VCaP (cell line): ENCODE results near the gene BCL2.

Source experiments
- H3K27ac ChIP-seq: fragments of 450-650 bp; 2 replicates; pipeline ENCODE4 v1.5.1; 2017
- TF ChIP-seq, protein P1 (sequence below): fragments of 450-650 bp; conservative IDR thresholded peaks from 2 replicates; pipeline ENCODE4 v1.5.1; 2017; ENCODE audit warnings: mild to moderate bottlenecking, moderate library complexity

Gene BCL2

DNA sequence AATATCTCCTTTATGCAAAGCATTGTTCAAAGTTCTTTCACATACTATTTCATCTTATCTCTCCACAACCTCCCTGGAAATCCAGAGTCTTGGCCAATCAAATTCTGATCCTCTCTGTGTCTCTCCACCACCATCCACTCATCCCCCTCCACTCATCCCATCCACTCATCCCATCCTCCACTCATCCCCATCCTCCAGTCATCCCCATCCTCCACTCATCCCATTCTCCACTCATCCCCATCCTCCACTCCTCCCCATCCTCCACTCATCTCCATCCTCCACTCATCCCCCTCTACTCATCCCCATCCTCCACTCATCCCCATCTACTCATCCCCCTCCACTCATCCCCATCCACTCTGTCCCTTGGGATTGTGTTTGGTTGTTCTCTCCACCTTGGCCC, 101.1 kb downstream of the BCL2 start:
- TF ChIP-seq, protein P1, sequence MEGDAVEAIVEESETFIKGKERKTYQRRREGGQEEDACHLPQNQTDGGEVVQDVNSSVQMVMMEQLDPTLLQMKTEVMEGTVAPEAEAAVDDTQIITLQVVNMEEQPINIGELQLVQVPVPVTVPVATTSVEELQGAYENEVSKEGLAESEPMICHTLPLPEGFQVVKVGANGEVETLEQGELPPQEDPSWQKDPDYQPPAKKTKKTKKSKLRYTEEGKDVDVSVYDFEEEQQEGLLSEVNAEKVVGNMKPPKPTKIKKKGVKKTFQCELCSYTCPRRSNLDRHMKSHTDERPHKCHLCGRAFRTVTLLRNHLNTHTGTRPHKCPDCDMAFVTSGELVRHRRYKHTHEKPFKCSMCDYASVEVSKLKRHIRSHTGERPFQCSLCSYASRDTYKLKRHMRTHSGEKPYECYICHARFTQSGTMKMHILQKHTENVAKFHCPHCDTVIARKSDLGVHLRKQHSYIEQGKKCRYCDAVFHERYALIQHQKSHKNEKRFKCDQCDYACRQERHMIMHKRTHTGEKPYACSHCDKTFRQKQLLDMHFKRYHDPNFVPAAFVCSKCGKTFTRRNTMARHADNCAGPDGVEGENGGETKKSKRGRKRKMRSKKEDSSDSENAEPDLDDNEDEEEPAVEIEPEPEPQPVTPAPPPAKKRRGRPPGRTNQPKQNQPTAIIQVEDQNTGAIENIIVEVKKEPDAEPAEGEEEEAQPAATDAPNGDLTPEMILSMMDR: no peak
- no peak overlapping the region for H3K27ac ChIP-seq

DNA sequence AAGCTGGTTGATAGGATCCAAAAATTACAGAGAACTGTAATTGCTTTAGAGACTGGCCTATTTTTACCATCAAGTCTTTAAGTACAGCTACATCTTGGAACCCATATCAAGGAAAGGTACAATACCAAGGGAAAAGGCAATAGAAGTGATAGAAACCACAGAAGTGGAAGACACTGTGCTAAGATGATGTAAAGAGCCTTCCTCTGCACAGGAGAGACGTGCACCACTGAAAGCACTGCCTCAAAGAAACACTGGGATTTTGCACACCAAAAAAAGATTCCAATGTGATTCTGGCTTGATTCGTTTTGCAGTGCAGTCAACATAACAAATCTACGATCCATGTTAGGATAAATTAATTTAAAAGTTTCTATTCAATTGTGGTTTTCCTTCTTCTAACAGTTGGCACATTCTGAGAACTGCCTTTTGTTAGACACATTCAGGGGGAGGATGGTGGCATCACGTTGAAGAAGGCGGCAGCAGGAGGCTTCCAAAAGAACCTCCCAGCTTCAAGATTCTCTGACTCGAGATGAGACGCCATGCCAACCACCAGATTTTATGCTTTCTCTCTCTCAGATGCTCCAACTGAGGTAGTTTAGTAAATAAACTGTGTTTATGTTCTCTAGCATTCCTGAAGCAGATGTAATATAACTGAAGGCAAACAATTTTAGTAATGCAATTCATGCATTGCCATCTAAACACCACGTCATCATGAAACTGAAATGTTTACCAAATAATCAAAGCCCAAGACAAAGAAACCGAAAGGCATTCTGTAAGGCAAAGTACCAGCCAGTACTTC, 102.9 kb downstream of the BCL2 start:
- TF ChIP-seq, protein P1: no peak
- no peak overlapping the region for H3K27ac ChIP-seq

DNA sequence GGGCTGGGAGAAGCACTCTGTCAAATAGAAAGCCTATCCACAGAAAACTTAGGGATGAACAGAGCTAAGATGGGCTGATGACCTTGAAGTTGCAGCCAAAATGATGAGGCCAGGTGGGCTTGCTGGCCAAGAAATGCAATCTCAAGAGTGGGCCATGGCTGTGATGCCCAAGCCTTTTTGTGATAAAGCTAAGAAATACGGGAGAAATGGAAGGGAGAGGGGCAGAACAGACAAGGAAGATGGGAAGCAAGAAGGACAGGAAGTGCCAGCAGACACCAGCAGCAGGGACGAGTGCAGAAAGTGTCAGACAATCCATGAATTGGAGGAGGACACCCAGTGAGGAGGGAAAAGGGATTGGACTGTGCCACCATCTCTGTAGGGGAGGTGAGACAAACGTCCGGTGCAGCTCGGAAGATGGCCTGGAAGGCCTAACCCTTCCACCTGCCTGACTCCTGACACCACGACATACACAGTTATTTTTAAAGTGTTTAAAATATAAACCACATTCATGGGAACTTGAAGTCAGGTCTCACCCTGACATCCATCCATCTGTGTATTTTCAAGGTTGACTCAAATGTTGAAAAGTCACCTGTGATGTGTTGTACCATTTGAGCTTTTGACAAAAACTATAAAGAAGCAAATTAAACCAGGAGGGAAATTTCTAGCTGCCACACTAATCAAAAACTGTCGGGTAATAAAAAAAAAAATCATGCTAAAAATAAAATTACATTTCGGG, 105.5 kb downstream of the BCL2 start:
- no peak overlapping the region for H3K27ac ChIP-seq
- TF ChIP-seq, protein P1: no peak

DNA sequence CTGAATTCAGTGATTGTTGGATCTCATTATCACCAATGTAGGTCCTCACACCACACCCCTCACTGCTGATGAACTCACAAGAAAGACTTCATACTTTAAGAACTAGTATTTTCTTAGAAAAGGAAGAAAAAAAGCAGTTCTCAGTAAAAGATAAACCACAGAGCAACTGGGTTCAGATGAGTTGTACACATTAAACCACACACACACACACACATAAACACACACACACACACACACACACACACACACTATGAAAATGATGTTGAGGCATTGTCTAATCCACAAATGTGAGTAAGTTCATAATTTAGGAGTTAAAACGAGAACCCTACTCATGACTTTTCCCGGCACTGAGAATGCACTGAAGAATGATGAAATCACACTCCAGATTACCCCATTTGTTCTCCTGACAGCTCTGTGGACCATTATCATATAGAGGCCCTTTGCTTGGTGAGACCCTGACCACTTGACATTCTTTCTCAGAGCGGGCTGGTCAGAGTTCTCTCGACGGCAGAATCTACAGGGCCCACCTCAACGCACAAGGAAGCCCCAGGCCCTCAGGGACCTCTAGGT, 106.2 kb downstream of the BCL2 start:
- TF ChIP-seq, protein P1: no peak
- no peak overlapping the region for H3K27ac ChIP-seq

DNA sequence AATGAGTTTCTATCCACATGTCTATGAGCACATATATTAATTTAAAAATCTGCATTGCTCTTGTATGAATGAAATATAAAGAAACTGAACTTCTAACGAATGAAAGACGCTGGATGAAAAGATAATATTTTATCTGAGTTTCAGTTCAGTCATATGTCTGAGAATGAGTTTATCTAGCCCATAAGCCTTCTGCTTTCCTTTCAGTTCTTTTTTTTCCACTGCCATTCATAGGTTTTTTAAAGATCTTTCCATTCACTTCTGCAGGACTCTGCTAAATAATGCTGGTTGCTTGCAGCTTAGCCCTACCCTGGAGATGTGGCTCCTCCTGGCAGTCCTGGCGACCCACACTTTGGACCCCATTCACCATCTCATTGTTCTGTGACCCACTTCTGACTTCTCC, 109.0 kb downstream of the BCL2 start:
- H3K27ac ChIP-seq: no peak overlapping the region
- TF ChIP-seq, protein P1: no peak

DNA sequence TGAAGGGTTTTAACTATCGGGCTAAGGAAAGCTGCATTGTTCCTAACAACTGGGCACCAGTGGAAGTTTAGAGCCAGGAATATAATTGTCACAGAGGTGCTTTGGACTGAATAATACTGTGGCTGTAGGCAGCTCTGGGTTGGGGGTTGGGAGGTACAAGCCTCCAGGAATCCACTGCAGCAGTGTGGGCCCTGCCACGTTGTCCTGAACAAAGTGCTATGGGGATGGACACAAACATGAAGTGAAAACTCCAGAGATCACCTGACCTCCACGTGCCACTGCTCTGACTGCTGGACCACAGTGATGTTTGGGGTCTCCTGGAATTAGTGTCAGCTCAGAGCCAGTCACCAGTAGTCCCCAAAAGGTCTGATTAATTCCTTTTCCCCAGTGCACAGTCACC, 110.9 kb downstream of the BCL2 start:
- TF ChIP-seq, protein P1: no peak
- H3K27ac ChIP-seq: no peak overlapping the region

DNA sequence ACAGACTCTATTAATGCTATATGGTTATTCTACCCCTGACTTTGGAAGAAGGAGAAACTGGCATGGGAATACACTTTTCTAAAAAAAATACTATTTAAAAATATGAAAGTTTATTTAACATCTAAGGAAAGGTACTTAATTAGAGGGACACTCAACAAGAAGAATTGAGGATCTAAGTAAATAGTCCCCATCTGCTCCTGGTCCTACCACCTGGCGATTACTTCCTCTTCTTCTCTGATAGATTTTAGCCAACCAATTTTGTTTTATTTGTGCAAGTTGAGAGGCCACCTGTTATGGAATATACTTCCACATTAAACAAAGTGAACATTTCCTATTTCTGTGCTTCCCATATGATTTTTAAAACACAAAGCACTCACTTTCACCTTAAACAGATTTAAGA, 111.7 kb downstream of the BCL2 start:
- TF ChIP-seq, protein P1: no peak
- H3K27ac ChIP-seq: no peak overlapping the region
